Esophagus muscularis mucosa (tissue), 3 donors: ENCODE results near the gene SCFD2.

Experiments
- POLR2AphosphoS5 ChIP-seq, 2 donors: sonication (generic); formaldehyde crosslinking; IDR thresholded peaks; one replicate each; pipeline ENCODE4 v1.6.1; 2017; ENCODE audit warnings: antibody characterized with exemption in 2 of 2
- TF ChIP-seq, protein P1 (sequence below), 3 experiments: fragments of 200-600 bp in 2 of 3; fragments of 450-650 bp in 1 of 3; sonication (generic) in 2 of 3; IDR thresholded peaks; one replicate each; pipeline ENCODE4 v1.5.1; 2017 to 2019; ENCODE audit warnings: antibody characterized with exemption in 3 of 3, mild to moderate bottlenecking in 2 of 3, moderate library complexity in 1 of 3

GRCh38 chr4:52991472-52991871, 374.4 kb downstream of the SCFD2 start:
- TF ChIP-seq, protein P1, sequence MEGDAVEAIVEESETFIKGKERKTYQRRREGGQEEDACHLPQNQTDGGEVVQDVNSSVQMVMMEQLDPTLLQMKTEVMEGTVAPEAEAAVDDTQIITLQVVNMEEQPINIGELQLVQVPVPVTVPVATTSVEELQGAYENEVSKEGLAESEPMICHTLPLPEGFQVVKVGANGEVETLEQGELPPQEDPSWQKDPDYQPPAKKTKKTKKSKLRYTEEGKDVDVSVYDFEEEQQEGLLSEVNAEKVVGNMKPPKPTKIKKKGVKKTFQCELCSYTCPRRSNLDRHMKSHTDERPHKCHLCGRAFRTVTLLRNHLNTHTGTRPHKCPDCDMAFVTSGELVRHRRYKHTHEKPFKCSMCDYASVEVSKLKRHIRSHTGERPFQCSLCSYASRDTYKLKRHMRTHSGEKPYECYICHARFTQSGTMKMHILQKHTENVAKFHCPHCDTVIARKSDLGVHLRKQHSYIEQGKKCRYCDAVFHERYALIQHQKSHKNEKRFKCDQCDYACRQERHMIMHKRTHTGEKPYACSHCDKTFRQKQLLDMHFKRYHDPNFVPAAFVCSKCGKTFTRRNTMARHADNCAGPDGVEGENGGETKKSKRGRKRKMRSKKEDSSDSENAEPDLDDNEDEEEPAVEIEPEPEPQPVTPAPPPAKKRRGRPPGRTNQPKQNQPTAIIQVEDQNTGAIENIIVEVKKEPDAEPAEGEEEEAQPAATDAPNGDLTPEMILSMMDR (IDR thresholded peaks at IDR 0.05), result no peak
- TF ChIP-seq POLR2AphosphoS5 (IDR thresholded peaks at IDR 0.05), result no peak
